Tibial nerve (tissue), 3 donors: Measurements from ENCODE around the gene RAB9A.

Source experiments
- POLR2A ChIP-seq, 2 donors: fragments of 450-650 bp; IDR thresholded peaks; one replicate each; pipeline ENCODE4 v1.6.1; 2017; ENCODE audit warnings: antibody characterized with exemption in 2 of 2, mild to moderate bottlenecking in 2 of 2, moderate library complexity in 2 of 2
- TF ChIP-seq, protein P1 (sequence below), 5 experiments: fragments of 200-600 bp in 3 of 5; fragments of 450-650 bp in 2 of 5; sonication (generic) in 3 of 5; IDR thresholded peaks; one replicate each; pipeline ENCODE4 v1.5.1; 2016 to 2019; ENCODE audit warnings: antibody characterized with exemption in 5 of 5, mild to moderate bottlenecking in 3 of 5, moderate library complexity in 2 of 5

DNA sequence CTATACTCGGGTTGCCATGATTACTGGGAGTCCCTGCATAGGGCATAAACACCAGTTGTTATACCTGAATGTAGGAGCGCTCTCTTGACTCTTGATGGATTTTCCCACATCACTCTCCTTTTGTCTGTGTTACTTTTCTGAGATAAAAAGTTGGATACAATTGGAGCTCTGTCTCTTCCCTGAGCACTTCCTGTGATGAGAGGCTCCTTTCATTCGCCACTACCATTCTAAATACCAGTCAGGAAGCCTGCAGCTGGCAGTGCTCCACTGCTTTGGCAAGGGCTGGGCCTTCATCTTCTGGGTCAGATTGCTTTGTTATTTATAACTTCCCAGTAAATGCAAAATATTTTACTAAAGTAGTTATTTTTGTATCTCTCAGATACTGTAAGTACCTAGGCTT is 22.1 kb upstream of the RAB9A start:
- TF ChIP-seq, protein P1, sequence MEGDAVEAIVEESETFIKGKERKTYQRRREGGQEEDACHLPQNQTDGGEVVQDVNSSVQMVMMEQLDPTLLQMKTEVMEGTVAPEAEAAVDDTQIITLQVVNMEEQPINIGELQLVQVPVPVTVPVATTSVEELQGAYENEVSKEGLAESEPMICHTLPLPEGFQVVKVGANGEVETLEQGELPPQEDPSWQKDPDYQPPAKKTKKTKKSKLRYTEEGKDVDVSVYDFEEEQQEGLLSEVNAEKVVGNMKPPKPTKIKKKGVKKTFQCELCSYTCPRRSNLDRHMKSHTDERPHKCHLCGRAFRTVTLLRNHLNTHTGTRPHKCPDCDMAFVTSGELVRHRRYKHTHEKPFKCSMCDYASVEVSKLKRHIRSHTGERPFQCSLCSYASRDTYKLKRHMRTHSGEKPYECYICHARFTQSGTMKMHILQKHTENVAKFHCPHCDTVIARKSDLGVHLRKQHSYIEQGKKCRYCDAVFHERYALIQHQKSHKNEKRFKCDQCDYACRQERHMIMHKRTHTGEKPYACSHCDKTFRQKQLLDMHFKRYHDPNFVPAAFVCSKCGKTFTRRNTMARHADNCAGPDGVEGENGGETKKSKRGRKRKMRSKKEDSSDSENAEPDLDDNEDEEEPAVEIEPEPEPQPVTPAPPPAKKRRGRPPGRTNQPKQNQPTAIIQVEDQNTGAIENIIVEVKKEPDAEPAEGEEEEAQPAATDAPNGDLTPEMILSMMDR (IDR thresholded peaks at IDR 0.05) = no peak
- TF ChIP-seq POLR2A (IDR thresholded peaks at IDR 0.05) = no peak
